ENCODE measurements around the gene ST6GALNAC3.
"Not testable (repeated sequence)": the region's sequence is repeated elsewhere in the genome, so short reads cannot be mapped to it uniquely, and the experiment has no call there.

ST6GALNAC3 gene

GRCh38 chr1:76291191-76291590 is 216.6 kb downstream of the ST6GALNAC3 start:
- DNase-seq = no peak

DNA sequence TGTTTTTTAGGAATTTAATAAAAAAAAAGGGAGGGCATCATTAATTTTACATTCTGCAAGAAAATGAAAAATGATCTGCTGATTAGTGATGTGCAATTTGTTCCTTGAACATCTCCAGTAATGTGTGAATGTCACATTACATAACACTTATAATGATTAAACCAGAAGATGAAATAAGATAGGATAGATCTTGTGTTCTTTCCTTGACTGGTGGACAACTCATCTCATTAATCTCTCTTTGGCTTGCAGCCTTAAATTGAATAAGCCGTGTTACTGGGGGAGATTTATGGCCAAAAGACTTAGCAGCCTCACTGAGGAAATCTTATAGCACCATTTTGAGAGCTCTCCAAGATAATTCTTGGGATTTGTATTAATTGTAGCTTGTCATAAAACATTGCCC is 217.2 kb downstream of the ST6GALNAC3 start:
- no peak for DNase-seq

- no peak for DNase-seq
Observed at GRCh38 chr1:76292418-76293184, 218.1 kb downstream of the ST6GALNAC3 start.

DNA sequence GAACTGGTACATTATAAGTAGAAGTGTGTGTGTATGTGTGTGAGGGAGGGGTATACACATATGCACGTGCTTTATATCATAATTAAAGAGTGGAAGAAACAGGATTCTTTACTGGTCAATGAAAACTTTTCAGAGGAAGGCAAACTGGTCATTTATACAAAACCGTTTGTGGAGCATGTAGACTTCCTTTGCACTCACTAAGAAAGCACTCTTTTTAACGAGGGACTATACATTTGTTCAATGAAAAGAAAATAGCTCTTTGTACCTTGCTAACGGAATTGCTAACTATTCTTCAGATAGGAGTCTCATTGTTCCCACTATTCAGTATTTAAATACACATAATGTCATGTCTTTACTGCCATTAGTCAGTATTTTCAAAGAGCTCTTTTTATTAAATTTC is 219.3 kb downstream of the ST6GALNAC3 start:
- no peak for DNase-seq

DNA sequence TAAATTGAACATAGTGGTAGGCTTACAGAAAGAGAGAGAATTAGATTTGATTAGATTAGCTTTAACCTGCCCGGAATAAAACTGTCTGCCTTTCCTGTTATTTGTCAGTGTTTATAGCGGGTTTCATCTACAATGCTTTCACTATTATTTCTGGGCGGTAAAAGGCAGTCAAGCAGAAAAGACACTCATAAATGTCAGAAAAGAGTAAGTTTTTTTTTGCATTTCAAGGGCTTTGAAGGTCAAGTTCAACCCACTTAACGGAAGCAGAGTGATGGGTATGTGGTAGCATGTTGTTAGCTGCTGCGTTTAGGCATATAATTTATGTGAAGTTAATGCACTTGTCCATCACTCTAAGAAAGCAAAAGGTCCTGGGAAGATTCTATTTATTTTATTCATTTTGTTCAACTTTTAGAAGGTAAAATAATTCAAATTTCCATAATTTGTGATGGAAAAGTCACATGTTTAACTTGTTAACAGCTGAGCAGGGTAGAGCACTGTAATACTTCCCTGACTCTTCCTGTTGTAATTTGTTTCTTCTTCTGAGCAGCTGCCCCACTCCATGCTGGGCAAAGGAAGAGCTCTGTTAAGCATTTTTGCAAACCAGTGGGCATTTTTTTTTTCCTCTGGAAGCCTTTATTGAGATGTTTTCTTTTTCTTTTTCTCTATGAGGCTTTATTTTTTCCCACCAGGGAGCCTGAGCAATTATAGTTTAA is 220.1 kb downstream of the ST6GALNAC3 start:
- DNase-seq = no peak

DNA sequence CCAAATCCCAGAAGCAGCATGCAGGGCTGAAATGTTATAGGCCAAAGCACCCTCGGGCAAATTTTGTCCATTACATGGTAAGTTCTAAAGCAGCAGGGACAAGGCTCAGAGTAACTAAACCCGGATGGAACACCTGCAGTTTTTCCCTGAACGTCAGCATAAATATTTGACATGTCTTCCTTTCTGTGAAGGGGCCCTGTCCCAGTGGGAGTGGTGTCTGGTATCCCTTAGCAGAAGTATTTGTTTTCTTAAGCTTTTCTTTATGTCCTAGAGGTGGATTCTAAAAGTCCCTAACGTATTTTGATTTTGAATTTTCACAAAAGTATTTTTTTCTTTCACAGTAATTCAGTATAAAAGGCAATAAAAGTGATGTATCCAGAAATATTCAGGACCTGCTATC is 223.9 kb downstream of the ST6GALNAC3 start:
- DNase-seq = no peak

GRCh38 chr1:76299036-76299435 is 224.5 kb downstream of the ST6GALNAC3 start:
- no peak for DNase-seq

DNA sequence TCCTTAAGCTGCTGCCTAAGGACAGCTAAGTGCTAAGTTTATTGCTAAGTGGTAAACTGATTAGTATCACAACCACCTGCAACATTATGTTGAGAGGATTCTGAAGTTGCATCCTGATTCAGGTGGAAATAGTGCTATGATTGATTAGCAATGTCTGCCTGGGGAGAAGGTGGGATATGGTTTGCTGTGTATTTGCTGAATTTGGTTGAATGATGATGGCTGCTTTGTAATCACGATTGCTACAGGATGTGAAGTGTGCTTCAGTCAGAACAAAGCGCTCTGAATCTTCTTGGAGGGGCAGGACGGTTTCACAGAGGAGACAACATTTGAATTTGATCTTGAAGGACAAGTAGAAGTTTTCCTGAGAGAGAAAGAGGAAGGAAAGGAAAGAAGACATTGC is 226.0 kb downstream of the ST6GALNAC3 start:
- no peak for DNase-seq

GRCh38 chr1:76302711-76303339 is 228.3 kb downstream of the ST6GALNAC3 start:
- DNase-seq = no peak

DNA sequence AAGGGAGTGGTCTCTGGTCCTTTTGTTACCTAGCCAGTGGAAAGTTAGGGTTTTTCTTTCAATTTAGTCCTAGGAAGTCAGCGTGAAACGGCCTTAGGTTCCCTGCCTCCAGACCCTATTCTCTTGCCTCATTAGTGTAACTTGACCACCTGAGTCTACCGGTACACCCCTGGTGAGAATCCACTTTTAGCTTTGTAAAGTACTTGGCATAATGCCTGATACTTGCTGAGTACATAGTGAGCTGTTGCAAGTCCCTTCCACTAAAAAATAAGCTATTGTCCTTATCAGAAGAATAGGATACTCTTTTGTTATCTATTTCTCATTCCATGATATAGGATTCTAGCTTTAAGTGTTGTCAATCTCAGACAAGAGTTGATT is 228.8 kb downstream of the ST6GALNAC3 start:
- no peak for DNase-seq

DNA sequence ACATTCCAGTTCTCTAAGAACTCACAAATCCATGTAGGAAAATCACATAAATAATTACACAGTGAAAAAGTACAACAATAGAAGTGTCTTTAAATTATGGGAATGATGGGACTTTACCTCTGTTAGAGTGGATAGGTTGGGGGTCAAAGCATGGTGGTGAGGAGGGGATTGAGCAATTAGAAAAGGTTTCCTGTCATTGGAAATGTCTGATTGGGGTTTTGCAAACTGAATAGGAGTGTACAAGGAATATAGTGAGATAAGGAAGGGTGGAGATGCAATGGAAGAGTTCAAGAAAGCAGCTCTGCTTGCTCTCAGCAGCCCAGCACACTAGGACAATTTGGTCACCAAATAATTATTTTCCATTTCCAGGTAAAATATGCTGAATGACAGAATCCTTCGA is 238.8 kb downstream of the ST6GALNAC3 start:
- no peak for DNase-seq

- no peak for DNase-seq
Observed at GRCh38 chr1:76314730-76315129, 240.2 kb downstream of the ST6GALNAC3 start.

GRCh38 chr1:76317299-76317900 is 242.9 kb downstream of the ST6GALNAC3 start:
- no peak for DNase-seq

DNA sequence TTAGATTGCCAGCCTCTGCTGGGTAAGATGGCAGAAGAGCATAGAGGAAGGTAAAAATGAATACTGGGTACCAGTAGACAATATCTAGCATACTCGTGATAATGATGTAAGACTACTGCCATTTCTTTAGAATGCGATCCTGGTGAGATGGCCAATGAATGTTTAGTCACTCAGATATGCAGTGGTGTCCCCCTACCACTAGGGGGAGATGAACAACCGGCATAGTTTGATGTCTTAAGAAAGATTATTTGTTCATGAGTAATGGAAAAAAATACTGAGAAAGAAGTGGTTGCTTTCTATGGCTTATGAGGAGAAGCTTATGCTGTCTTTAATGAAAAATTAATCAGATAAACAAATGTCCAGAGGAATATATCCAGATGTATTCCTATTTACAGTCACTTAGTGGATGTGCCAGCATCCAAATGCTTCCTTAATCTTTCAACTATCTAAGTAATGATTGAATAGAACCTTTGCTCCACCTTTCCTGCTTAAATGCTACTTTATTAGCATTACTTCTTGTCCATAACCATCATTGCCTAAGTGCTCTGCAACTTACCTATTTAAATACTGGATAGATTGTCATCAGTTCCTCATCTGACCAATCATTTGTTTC is 256.6 kb downstream of the ST6GALNAC3 start:
- no peak for DNase-seq

- DNase-seq = no peak
Observed at GRCh38 chr1:76335882-76336281, 261.3 kb downstream of the ST6GALNAC3 start.

- DNase-seq = no peak
Observed at GRCh38 chr1:76336931-76337371, 262.4 kb downstream of the ST6GALNAC3 start.

- no peak for DNase-seq
Observed at GRCh38 chr1:76337542-76338219, 263.1 kb downstream of the ST6GALNAC3 start.

DNA sequence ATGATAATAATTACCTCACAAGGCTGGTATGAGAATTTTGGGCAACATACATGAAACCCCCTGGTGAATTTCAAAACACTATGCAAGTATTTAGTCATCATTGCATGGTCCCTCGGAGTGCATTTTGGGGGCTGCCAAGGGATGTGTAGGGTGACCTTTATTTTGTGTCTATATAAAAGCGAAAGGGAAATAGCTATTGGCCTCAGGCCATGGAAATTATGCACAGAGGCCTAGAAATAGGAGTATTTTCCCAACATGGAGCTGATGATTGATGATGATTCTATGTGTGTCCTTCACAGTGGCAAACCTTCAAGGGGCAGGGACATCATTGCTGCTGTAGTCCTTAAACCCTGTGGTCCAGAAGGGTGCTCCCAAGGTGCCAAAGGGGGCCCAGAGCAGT is 265.5 kb downstream of the ST6GALNAC3 start:
- DNase-seq = no peak

- not testable (repeated sequence) for DNase-seq
Observed at GRCh38 chr1:76341816-76342215, 267.3 kb downstream of the ST6GALNAC3 start.

- no peak for DNase-seq
Observed at GRCh38 chr1:76343356-76343755, 268.8 kb downstream of the ST6GALNAC3 start.

- DNase-seq = no peak
Observed at GRCh38 chr1:76351655-76352054, 277.1 kb downstream of the ST6GALNAC3 start.

GRCh38 chr1:76352741-76353435 is 278.3 kb downstream of the ST6GALNAC3 start:
- no peak for DNase-seq

Measured in effector CD4-positive, alpha-beta T cell (primary cell).